Adipocyte (in vitro differentiated cells): Measurements from ENCODE around the gene RAB11FIP4.

ENCODE experiments used
- DNase-seq: peaks from one replicate; pipeline ENCODE4 v3.0.0-alpha.2; 2015; ENCODE audit warnings: low read depth
- H3K27me3 ChIP-seq: replicated peaks from 2 replicates; pipeline ENCODE4 v1.7.0; 2013; ENCODE audit warnings: mild to moderate bottlenecking, low read length, moderate library complexity; ENCODE audit not compliant: control insufficient read depth, insufficient read depth
- H3K36me3 ChIP-seq: 2 replicates; pipeline ENCODE4 v1.7.0; 2013; ENCODE audit warnings: low read length, mild to moderate bottlenecking, moderate library complexity; ENCODE audit not compliant: control insufficient read depth, insufficient read depth, severe bottlenecking
- H3K4me1 ChIP-seq: 2 replicates; pipeline ENCODE4 v1.7.0; 2013; ENCODE audit warnings: mild to moderate bottlenecking, low read length, moderate library complexity; ENCODE audit not compliant: control insufficient read depth, insufficient read depth
- H3K4me3 ChIP-seq: 2 replicates; pipeline ENCODE4 v1.7.0; 2013; ENCODE audit warnings: mild to moderate bottlenecking, low read length, moderate library complexity
- H3K9ac ChIP-seq: 2 replicates; pipeline ENCODE4 v1.7.0; 2013; ENCODE audit warnings: mild to moderate bottlenecking, low read length, moderate library complexity
- H3K9me3 ChIP-seq: 2 replicates; pipeline ENCODE4 v1.7.0; 2013; ENCODE audit warnings: mild to moderate bottlenecking, low read length, moderate library complexity; ENCODE audit not compliant: control insufficient read depth

Gene RAB11FIP4

DNA sequence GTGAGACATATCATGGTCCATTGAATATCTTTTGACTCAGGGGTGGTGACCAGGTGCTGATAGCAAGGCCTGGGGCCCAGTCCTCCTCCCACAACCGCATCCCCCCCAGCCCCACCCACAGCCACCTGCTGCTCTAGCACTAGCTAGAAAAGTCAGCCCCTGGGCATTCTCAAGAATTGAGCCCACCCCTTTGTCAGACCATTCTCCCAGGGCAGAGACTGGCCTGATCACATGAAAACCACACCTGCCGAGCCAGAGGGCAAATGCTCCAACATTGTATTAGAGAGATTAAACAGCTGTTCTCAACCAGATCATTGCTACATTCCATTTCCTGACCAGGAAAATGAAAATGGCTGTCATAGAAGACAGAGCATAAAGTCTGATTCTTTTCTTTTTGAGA lies 62.4 kb downstream of the RAB11FIP4 start:
- H3K36me3 ChIP-seq = no peaks in the 10 kb centered on the region
- peaks cover 15% of the 10 kb centered on the region for H3K4me1 ChIP-seq
- H3K4me3 ChIP-seq = no peak overlapping the region
- H3K9ac ChIP-seq = no peak overlapping the region
- peaks cover 6% of the 10 kb centered on the region for H3K9me3 ChIP-seq
- no peak for DNase-seq
- H3K27me3 ChIP-seq = peaks cover 27% of the 10 kb centered on the region

DNA sequence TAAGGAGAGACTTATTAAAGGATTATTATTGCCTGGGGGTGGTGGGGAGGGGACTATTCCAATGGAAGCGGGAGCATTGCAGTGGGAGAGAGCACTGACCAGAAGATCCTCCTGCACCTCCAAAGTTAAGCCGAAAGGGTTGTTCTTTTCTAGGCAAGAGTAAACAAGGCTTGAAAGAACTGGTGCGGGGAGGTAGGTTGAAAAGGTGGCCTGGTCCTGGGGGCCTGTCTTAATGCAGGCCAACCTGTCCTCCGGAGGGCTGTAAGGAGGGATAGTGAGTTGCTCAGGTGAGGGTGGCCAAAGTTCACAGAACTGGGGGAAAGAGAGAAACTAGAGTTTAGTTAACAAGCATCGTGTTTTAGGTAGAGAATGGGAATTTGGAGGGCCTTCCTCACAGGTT lies 65.3 kb downstream of the RAB11FIP4 start:
- peaks cover 48% of the 10 kb centered on the region for H3K27me3 ChIP-seq
- peaks cover 10% of the 10 kb centered on the region for H3K4me1 ChIP-seq
- no peak overlapping the region for H3K9ac ChIP-seq
- peaks cover 6% of the 10 kb centered on the region for H3K9me3 ChIP-seq
- no peaks in the 10 kb centered on the region for H3K36me3 ChIP-seq
- no peak overlapping the region for H3K4me3 ChIP-seq
- DNase-seq = no peak

- peaks cover 6% of the 10 kb centered on the region for H3K9me3 ChIP-seq
- no peak for DNase-seq
- H3K36me3 ChIP-seq = no peaks in the 10 kb centered on the region
- peaks cover 4% of the 10 kb centered on the region for H3K4me1 ChIP-seq
- no peak overlapping the region for H3K9ac ChIP-seq
- peaks cover 48% of the 10 kb centered on the region for H3K27me3 ChIP-seq
- no peak overlapping the region for H3K4me3 ChIP-seq
These were observed 66.1 kb downstream of the RAB11FIP4 start for GRCh38 chr17:31457391-31458234.

- Histone ChIP-seq H3K9me3 (peaks cover 6% of the 10 kb centered on the region), H3K4me3 (no peak overlapping the region), H3K4me1 (peaks cover 3% of the 10 kb centered on the region), H3K27me3 (peaks cover 48% of the 10 kb centered on the region), H3K36me3 (no peaks in the 10 kb centered on the region), H3K9ac (no peak overlapping the region)
- no peak for DNase-seq
These were observed 67.4 kb downstream of the RAB11FIP4 start for GRCh38 chr17:31458829-31459228.

GRCh38 chr17:31459716-31460115 lies 68.2 kb downstream of the RAB11FIP4 start:
- Histone ChIP-seq H3K9me3 (peaks cover 6% of the 10 kb centered on the region), H3K36me3 (no peaks in the 10 kb centered on the region), H3K4me3 (no peak overlapping the region), H3K4me1 (peaks cover 3% of the 10 kb centered on the region), H3K27me3 (peaks cover 48% of the 10 kb centered on the region), H3K9ac (no peak overlapping the region)
- no peak for DNase-seq

GRCh38 chr17:31460226-31460721 lies 68.8 kb downstream of the RAB11FIP4 start:
- no peak for DNase-seq
- H3K27me3 ChIP-seq = peaks cover 48% of the 10 kb centered on the region
- H3K9ac ChIP-seq = no peak overlapping the region
- peaks cover 3% of the 10 kb centered on the region for H3K4me1 ChIP-seq
- peaks cover 6% of the 10 kb centered on the region for H3K9me3 ChIP-seq
- H3K4me3 ChIP-seq = no peak overlapping the region
- H3K36me3 ChIP-seq = no peaks in the 10 kb centered on the region

DNA sequence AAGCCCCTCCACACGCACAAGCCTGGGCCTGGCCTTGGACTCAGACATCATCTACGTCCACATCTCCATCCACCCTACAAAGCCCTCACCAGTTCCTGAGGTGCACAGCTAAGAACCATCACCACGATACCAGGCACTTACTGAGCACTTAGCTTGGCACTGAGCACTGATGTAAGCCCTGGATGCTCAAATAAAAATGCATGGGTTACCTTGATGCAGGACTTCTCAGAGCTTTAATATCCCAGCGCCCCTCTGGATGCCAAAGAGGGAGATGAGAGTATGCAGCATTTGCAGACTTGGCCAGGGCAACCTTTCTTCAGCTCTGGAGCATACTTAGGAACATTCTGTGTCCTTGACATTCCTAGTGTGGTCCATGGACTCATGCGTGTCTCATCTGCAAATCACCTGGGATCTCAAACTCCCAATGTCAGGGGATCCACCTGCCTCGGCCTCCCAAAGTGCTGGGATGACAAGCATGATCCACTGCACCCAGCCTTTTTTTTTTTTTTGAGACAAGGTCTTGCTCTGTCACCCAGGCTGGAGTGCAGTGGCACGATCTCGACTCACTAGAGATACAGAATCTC lies 69.8 kb downstream of the RAB11FIP4 start:
- Histone ChIP-seq H3K36me3 (no peaks in the 10 kb centered on the region), H3K9ac (no peak overlapping the region), H3K27me3 (peaks cover 43% of the 10 kb centered on the region), H3K4me1 (peaks cover 3% of the 10 kb centered on the region), H3K4me3 (no peak overlapping the region), H3K9me3 (no peaks in the 10 kb centered on the region)
- no peak for DNase-seq

GRCh38 chr17:31462261-31462660 lies 70.8 kb downstream of the RAB11FIP4 start:
- H3K9me3 ChIP-seq = no peaks in the 10 kb centered on the region
- no peak overlapping the region for H3K9ac ChIP-seq
- no peak overlapping the region for H3K4me3 ChIP-seq
- H3K4me1 ChIP-seq = peaks cover 3% of the 10 kb centered on the region
- no peaks in the 10 kb centered on the region for H3K36me3 ChIP-seq
- H3K27me3 ChIP-seq = peaks cover 39% of the 10 kb centered on the region
- no peak for DNase-seq

DNA sequence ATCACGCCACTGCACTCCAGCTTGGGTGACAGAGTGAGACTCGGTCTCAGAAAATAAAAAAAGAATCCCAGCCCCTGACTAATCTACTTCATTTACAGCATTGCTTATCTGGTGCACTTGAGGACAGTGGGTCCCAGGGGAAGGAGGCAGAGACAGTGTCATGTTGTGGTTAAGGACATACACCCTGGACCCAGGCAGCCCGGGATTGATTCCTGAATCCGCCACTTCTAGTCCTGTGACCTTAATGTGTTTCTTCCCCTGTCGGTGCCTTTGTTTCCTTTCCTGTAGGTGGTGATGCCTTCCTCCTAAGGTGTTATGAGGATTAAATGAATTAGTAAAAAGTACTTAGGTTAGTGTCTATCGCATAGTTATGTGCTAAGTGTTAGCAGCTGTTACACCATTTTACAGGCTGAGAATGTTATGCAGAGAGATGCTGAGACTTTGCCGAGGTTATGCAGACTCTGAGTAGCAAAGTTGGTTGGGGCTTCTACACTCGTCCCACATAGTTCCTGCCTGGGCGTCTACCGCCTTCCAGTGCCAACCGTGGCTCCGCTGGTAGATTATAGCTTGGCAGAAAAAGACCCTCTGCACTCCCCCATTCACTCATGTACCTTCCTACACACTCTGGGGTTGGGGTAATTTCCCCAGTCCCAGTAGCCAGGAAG lies 74.8 kb downstream of the RAB11FIP4 start:
- peaks cover 3% of the 10 kb centered on the region for H3K4me1 ChIP-seq
- H3K9me3 ChIP-seq = no peaks in the 10 kb centered on the region
- no peak for DNase-seq
- H3K9ac ChIP-seq = no peak overlapping the region
- no peak overlapping the region for H3K4me3 ChIP-seq
- peaks cover 14% of the 10 kb centered on the region for H3K27me3 ChIP-seq
- no peaks in the 10 kb centered on the region for H3K36me3 ChIP-seq

DNA sequence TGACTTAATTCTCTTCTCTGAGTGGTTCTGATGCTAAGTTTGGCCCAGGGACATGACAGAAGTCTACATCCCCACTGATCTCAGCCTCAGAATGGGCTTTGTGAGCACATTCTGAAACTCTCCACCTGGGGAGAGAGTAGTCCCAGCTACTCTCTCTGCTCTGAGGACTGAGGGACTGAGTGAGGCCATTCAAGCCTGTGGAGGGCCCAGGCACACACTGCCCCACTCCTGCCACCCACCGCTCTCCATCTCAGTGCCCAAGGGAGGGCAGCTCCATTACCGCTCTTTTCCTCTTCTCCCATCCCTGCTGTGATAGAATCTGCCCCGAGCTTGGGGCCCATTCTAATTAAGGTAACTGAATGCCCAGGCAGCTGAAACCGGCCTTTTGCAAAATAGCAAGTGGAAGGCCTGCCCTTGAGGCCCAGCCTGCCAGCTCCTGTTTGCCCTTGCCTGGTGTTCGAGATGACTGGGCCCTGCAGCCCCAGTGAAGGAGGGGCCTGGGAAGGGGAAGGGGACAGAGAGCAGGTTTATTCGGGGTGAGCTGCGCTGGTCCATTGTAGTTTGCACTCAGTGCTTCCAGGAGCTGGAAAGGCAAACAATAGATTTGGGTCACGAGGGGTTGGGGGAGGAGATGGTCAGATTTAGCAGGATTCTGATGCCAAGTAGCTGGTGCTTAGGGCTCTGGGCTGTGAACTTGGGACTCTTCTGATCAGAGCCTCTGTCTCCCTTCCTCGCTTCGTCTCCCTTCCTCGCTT lies 76.2 kb downstream of the RAB11FIP4 start:
- Histone ChIP-seq H3K4me1 (no peaks in the 10 kb centered on the region), H3K9me3 (no peaks in the 10 kb centered on the region), H3K4me3 (no peak overlapping the region), H3K36me3 (no peaks in the 10 kb centered on the region), H3K27me3 (peaks cover 19% of the 10 kb centered on the region), H3K9ac (no peak overlapping the region)
- no peak for DNase-seq

DNA sequence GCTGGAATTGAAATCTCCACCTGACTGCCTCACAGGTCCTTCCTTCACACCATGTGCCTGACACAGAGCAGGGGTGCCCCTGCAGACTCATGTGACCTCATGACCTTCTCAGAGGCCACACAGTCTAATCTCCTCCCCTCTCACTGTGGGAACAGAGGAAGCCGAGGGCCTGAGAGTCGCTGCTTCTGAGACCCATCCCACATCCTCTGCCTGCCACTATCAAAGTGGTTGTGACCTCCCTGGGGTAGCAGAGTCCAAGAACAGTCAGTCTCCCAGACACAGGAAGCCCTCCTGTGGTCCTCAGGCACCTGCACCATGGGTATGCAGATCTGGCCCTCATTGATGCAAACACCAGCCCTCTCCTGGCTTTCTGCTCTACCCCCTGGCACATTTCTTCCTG lies 78.5 kb downstream of the RAB11FIP4 start:
- H3K4me3 ChIP-seq = no peak overlapping the region
- no peaks in the 10 kb centered on the region for H3K36me3 ChIP-seq
- H3K4me1 ChIP-seq = no peaks in the 10 kb centered on the region
- H3K9me3 ChIP-seq = no peaks in the 10 kb centered on the region
- H3K9ac ChIP-seq = no peak overlapping the region
- DNase-seq = no peak
- H3K27me3 ChIP-seq = peaks cover 38% of the 10 kb centered on the region
